Fibroblast of skin of abdomen (primary cell): ENCODE measurements around the gene TENT5A.
"Not testable (repeated sequence)": the region's sequence is repeated elsewhere in the genome, so short reads cannot be mapped to it uniquely, and the experiment has no call there.

Experiments used
- DNase-seq: peaks from one replicate; pipeline ENCODE4 v3.0.0-alpha.2; 2013

Gene TENT5A

GRCh38 chr6:81749707-81750106 is 2.8 kb downstream of the TENT5A start:
- no peak for DNase-seq

GRCh38 chr6:81748994-81749393 is 3.5 kb downstream of the TENT5A start:
- peak; percentile 34 for DNase-seq

GRCh38 chr6:81747327-81747726 is 5.2 kb downstream of the TENT5A start:
- no peak for DNase-seq

GRCh38 chr6:81744131-81744530 is 8.3 kb downstream of the TENT5A start:
- no peak for DNase-seq

- no peak for DNase-seq
Observed at GRCh38 chr6:81743649-81744048, 8.8 kb downstream of the TENT5A start.

- DNase-seq: no peak
Observed at GRCh38 chr6:81741689-81742088, 10.8 kb downstream of the TENT5A start.

GRCh38 chr6:81740591-81740990 is 11.9 kb downstream of the TENT5A start:
- DNase-seq: not testable (repeated sequence)

- no peak for DNase-seq
Observed at GRCh38 chr6:81739230-81740195, 13.0 kb downstream of the TENT5A start.

- no peak for DNase-seq
Observed at GRCh38 chr6:81736428-81736827, 16.1 kb downstream of the TENT5A start.

- DNase-seq: peak; percentile 30
Observed at GRCh38 chr6:81735756-81736380, 16.6 kb downstream of the TENT5A start.

- DNase-seq: no peak
Observed at GRCh38 chr6:81734500-81735150, 17.9 kb downstream of the TENT5A start.

- no peak for DNase-seq
Observed at GRCh38 chr6:81734081-81734480, 18.4 kb downstream of the TENT5A start.

GRCh38 chr6:81731814-81732213 is 20.7 kb downstream of the TENT5A start:
- peak; percentile 85 for DNase-seq

- DNase-seq: no peak
Observed at GRCh38 chr6:81727876-81728517, 24.5 kb downstream of the TENT5A start.

GRCh38 chr6:81725127-81725526 is 27.4 kb downstream of the TENT5A start:
- no peak for DNase-seq

GRCh38 chr6:81722506-81723223 is 29.8 kb downstream of the TENT5A start:
- peak; percentile 13 for DNase-seq

GRCh38 chr6:81720427-81720826 is 32.1 kb downstream of the TENT5A start:
- no peak for DNase-seq

GRCh38 chr6:81718126-81718525 is 34.4 kb downstream of the TENT5A start:
- peak; percentile 17 for DNase-seq

- DNase-seq: no peak
Observed at GRCh38 chr6:81714684-81715083, 37.8 kb downstream of the TENT5A start.

- no peak for DNase-seq
Observed at GRCh38 chr6:81713205-81713604, 39.3 kb downstream of the TENT5A start.

GRCh38 chr6:81708113-81708699 is 44.3 kb downstream of the TENT5A start:
- DNase-seq: no peak

GRCh38 chr6:81704700-81705099 is 47.8 kb downstream of the TENT5A start:
- DNase-seq: no peak
